ENCODE results near the gene GRM7.

Gene GRM7

DNA sequence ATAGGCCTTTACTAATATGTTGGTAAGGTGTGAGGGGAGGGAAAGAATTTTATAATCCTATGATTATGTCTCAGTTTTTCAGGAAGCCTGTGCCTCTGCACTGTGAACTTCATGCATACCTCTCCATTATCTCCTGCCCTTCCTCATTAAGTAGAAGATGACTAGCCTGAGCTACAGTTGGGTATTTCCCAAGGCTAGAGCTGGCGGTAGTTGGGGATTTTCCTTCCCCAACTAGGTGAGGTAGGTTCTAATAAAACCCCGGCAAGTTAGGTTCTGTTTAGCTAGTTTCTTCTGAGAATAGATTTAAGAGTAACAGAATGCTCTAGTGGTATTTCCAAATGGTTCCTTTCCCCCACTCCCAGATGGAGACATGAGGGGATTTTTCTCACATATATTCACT, 414.5 kb downstream of the GRM7 start:
- no peaks in the 10 kb centered on the region for H3K9me3 ChIP-seq (ENCODE audit: control insufficient read depth, low read length)
- H3K4me3 ChIP-seq (ENCODE audit: insufficient read depth, low read depth, low read length, poor library complexity, severe bottlenecking) = no peak overlapping the region
- H3K27me3 ChIP-seq (replicated peaks; ENCODE audit: control insufficient read depth, insufficient read depth, low read length, poor library complexity, severe bottlenecking) = no peaks in the 10 kb centered on the region
- no peaks in the 10 kb centered on the region for H3K4me1 ChIP-seq (ENCODE audit: control insufficient read depth, insufficient read depth, low read length, poor library complexity, severe bottlenecking)
- DNase-seq = no peak
- no peaks in the 10 kb centered on the region for H3K36me3 ChIP-seq (ENCODE audit: control insufficient read depth, insufficient read depth, low read length)
- H3K27ac ChIP-seq (ENCODE audit: insufficient read depth, low read length, poor library complexity, severe bottlenecking) = no peak overlapping the region

DNA sequence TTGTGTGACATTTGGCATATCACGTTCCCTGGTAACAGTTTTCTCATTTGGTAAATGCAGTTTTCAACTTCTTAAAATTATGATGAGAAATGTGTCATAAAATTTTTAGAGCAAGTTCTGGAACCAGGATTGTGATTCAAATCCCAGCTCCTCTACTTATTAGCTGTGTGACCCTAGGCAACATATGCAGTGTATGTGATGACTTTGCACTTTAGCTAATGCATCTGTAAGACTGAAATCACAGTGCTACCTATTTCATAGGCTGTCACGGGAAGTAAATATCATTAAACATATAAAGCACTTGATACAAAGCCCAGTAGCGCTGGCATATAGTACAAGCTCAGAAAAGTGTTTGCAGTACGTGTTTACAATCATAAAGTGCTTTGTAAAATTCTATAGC, 419.4 kb downstream of the GRM7 start:
- H3K4me3 ChIP-seq (ENCODE audit: insufficient read depth, low read depth, low read length, poor library complexity, severe bottlenecking) = no peak overlapping the region
- H3K9me3 ChIP-seq (ENCODE audit: control insufficient read depth, low read length) = no peaks in the 10 kb centered on the region
- H3K27me3 ChIP-seq (replicated peaks; ENCODE audit: control insufficient read depth, insufficient read depth, low read length, poor library complexity, severe bottlenecking) = no peaks in the 10 kb centered on the region
- no peak overlapping the region for H3K27ac ChIP-seq (ENCODE audit: insufficient read depth, low read length, poor library complexity, severe bottlenecking)
- no peaks in the 10 kb centered on the region for H3K36me3 ChIP-seq (ENCODE audit: control insufficient read depth, insufficient read depth, low read length)
- H3K4me1 ChIP-seq (ENCODE audit: control insufficient read depth, insufficient read depth, low read length, poor library complexity, severe bottlenecking) = no peaks in the 10 kb centered on the region
- DNase-seq = no peak

DNA sequence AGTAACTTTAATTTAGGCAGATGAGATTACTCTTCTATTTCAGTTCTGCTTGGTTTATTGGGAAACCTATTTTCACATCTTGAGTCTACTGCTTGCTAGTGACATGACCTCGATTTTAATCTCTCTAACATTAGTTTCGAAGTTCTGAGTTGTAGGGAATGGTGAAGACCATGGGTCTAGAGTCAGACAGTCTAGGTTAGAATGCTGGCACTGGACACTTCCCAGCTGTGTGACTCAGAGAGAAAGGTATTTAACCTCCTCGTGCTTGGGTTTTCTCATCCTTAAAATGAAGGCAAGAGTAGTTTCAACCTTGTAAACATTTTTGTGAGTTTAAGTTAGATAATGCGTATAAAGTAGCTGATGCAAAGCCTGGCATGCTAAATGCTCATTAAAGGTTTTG, 422.1 kb downstream of the GRM7 start:
- no peaks in the 10 kb centered on the region for H3K27me3 ChIP-seq (replicated peaks; ENCODE audit: control insufficient read depth, insufficient read depth, low read length, poor library complexity, severe bottlenecking)
- no peak overlapping the region for H3K27ac ChIP-seq (ENCODE audit: insufficient read depth, low read length, poor library complexity, severe bottlenecking)
- no peak for DNase-seq
- no peaks in the 10 kb centered on the region for H3K36me3 ChIP-seq (ENCODE audit: control insufficient read depth, insufficient read depth, low read length)
- H3K4me1 ChIP-seq (ENCODE audit: control insufficient read depth, insufficient read depth, low read length, poor library complexity, severe bottlenecking) = no peaks in the 10 kb centered on the region
- H3K4me3 ChIP-seq (ENCODE audit: insufficient read depth, low read depth, low read length, poor library complexity, severe bottlenecking) = no peak overlapping the region
- H3K9me3 ChIP-seq (ENCODE audit: control insufficient read depth, low read length) = no peaks in the 10 kb centered on the region

DNA sequence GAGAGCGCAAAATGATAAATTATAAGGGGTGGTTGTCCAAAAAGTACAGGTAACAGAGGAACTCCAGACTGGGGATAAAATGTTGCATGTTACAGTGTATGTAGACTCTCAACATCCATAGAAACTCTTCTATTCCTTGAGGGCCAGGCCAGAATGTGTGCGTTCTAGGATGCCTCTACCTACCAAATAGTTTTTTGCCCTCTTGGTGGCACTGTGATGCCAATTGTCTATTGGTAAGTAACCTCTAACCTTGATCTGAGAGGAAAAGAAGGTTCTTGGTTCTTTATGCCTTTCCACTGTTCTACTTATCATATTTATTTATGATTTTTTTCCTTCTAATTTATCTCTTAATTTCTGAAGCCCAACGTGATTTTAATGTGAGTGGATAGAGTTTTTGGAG, 424.6 kb downstream of the GRM7 start:
- no peak overlapping the region for H3K4me3 ChIP-seq (ENCODE audit: insufficient read depth, low read depth, low read length, poor library complexity, severe bottlenecking)
- DNase-seq = no peak

DNA sequence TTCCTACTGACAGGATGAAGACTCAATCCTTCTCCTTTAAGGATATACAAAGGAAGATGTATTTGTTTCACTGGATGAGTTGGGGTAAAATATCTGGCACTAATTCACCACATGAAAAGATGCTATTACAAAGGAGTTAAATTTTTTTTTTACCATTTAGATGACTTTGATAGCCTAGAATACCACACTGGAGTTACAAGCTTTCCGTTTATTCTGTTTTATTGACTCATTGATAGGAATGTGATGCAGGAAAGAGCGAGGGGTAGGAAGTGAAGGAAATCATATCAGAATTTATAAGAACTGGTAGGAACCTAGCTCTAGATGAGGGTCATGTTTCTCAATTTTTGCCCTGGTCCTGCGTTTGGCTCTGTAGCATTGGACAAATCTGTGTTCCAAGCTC, 427.2 kb downstream of the GRM7 start:
- Histone ChIP-seq H3K9me3 (ENCODE audit: control insufficient read depth, low read length) (no peaks in the 10 kb centered on the region), H3K27ac (ENCODE audit: insufficient read depth, low read length, poor library complexity, severe bottlenecking) (no peak overlapping the region), H3K4me1 (ENCODE audit: control insufficient read depth, insufficient read depth, low read length, poor library complexity, severe bottlenecking) (no peaks in the 10 kb centered on the region), H3K27me3 (replicated peaks; ENCODE audit: control insufficient read depth, insufficient read depth, low read length, poor library complexity, severe bottlenecking) (no peaks in the 10 kb centered on the region), H3K36me3 (ENCODE audit: control insufficient read depth, insufficient read depth, low read length) (no peaks in the 10 kb centered on the region), H3K4me3 (ENCODE audit: insufficient read depth, low read depth, low read length, poor library complexity, severe bottlenecking) (no peak overlapping the region)
- no peak for DNase-seq

More for the DNA sequence above, 424.6 kb downstream of the GRM7 start:
- Histone ChIP-seq H3K9me3 (ENCODE audit: control insufficient read depth, low read length) (no peaks in the 10 kb centered on the region), H3K27ac (ENCODE audit: insufficient read depth, low read length, poor library complexity, severe bottlenecking) (no peak overlapping the region), H3K27me3 (replicated peaks; ENCODE audit: control insufficient read depth, insufficient read depth, low read length, poor library complexity, severe bottlenecking) (no peaks in the 10 kb centered on the region), H3K36me3 (ENCODE audit: control insufficient read depth, insufficient read depth, low read length) (no peaks in the 10 kb centered on the region), H3K4me1 (ENCODE audit: control insufficient read depth, insufficient read depth, low read length, poor library complexity, severe bottlenecking) (no peaks in the 10 kb centered on the region)

DNA sequence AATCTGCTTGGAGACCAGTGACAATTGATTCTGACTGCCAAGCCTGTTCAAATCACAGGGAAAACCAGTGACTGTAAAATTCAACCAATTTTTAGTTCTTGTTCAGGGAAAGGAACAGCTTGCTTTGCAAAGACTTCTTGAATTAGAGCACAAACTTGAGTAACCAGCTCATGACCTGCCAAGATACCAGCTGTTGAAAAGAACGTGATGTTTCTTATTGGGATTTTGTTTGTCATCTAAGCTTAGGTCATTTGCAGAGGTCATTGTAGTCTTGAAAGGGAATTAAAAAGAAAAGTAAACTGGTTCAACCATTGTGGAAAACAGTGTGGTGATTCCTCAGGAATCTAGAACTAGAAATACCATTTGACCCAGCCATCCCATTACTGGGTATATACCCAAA, 428.2 kb downstream of the GRM7 start:
- Histone ChIP-seq H3K27ac (ENCODE audit: insufficient read depth, low read length, poor library complexity, severe bottlenecking) (no peak overlapping the region), H3K36me3 (ENCODE audit: control insufficient read depth, insufficient read depth, low read length) (no peaks in the 10 kb centered on the region), H3K4me1 (ENCODE audit: control insufficient read depth, insufficient read depth, low read length, poor library complexity, severe bottlenecking) (no peaks in the 10 kb centered on the region), H3K4me3 (ENCODE audit: insufficient read depth, low read depth, low read length, poor library complexity, severe bottlenecking) (no peak overlapping the region), H3K9me3 (ENCODE audit: control insufficient read depth, low read length) (no peaks in the 10 kb centered on the region), H3K27me3 (replicated peaks; ENCODE audit: control insufficient read depth, insufficient read depth, low read length, poor library complexity, severe bottlenecking) (no peaks in the 10 kb centered on the region)
- DNase-seq = no peak

GRCh38 chr3:7290077-7290825, 429.3 kb downstream of the GRM7 start:
- Histone ChIP-seq H3K4me3 (ENCODE audit: insufficient read depth, low read depth, low read length, poor library complexity, severe bottlenecking) (no peak overlapping the region), H3K36me3 (ENCODE audit: control insufficient read depth, insufficient read depth, low read length) (no peaks in the 10 kb centered on the region), H3K27ac (ENCODE audit: insufficient read depth, low read length, poor library complexity, severe bottlenecking) (no peak overlapping the region), H3K4me1 (ENCODE audit: control insufficient read depth, insufficient read depth, low read length, poor library complexity, severe bottlenecking) (no peaks in the 10 kb centered on the region), H3K9me3 (ENCODE audit: control insufficient read depth, low read length) (no peaks in the 10 kb centered on the region), H3K27me3 (replicated peaks; ENCODE audit: control insufficient read depth, insufficient read depth, low read length, poor library complexity, severe bottlenecking) (no peaks in the 10 kb centered on the region)
- DNase-seq = no peak

DNA sequence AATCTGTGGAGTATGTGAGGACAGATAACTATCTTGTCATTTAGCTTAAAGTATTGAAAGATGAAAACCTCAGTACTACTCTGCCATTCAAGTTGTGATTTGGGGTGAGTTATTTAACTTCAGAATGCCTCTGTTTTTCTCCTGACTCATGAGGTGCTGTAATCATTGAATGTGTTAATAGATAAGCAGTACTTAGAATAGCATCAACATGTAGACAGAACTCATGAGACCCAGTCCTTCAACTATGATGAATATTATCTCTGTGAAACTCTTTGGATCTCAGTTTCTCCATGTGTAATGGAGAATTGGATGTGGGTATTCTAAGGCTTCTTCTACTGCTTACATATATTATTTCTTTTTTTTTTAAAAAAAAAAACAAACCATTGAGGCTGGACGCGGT, 431.4 kb downstream of the GRM7 start:
- H3K9me3 ChIP-seq (ENCODE audit: control insufficient read depth, low read length) = no peaks in the 10 kb centered on the region
- H3K4me3 ChIP-seq (ENCODE audit: insufficient read depth, low read depth, low read length, poor library complexity, severe bottlenecking) = no peak overlapping the region
- H3K4me1 ChIP-seq (ENCODE audit: control insufficient read depth, insufficient read depth, low read length, poor library complexity, severe bottlenecking) = no peaks in the 10 kb centered on the region
- H3K36me3 ChIP-seq (ENCODE audit: control insufficient read depth, insufficient read depth, low read length) = no peaks in the 10 kb centered on the region
- no peak for DNase-seq
- no peak overlapping the region for H3K27ac ChIP-seq (ENCODE audit: insufficient read depth, low read length, poor library complexity, severe bottlenecking)
- H3K27me3 ChIP-seq (replicated peaks; ENCODE audit: control insufficient read depth, insufficient read depth, low read length, poor library complexity, severe bottlenecking) = no peaks in the 10 kb centered on the region

DNA sequence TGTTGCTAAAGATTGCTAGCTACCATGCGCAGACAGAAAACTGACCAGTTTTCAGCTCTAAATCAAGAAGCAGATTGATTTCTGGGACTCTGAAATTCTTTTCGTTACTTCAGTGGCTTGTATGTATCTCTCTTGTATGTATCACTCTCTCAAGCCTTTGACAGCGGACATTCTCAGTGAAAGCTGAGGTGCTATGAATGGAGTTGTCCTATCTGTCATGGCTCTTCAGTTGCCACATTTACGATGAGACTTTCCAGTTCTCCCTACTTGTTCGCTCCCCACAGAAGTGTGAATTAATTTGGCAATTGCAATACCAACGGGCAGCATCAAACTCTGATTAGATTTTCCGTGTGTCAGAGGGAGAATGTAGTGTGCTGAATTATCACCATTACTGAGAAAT, 432.4 kb downstream of the GRM7 start:
- no peak overlapping the region for H3K27ac ChIP-seq (ENCODE audit: insufficient read depth, low read length, poor library complexity, severe bottlenecking)
- no peak for DNase-seq
- H3K36me3 ChIP-seq (ENCODE audit: control insufficient read depth, insufficient read depth, low read length) = no peaks in the 10 kb centered on the region
- H3K4me1 ChIP-seq (ENCODE audit: control insufficient read depth, insufficient read depth, low read length, poor library complexity, severe bottlenecking) = no peaks in the 10 kb centered on the region
- no peak overlapping the region for H3K4me3 ChIP-seq (ENCODE audit: insufficient read depth, low read depth, low read length, poor library complexity, severe bottlenecking)
- H3K9me3 ChIP-seq (ENCODE audit: control insufficient read depth, low read length) = no peaks in the 10 kb centered on the region
- H3K27me3 ChIP-seq (replicated peaks; ENCODE audit: control insufficient read depth, insufficient read depth, low read length, poor library complexity, severe bottlenecking) = no peaks in the 10 kb centered on the region

GRCh38 chr3:7305561-7305960, 444.6 kb downstream of the GRM7 start:
- H3K27ac ChIP-seq (ENCODE audit: insufficient read depth, low read length, poor library complexity, severe bottlenecking) = no peak overlapping the region
- no peaks in the 10 kb centered on the region for H3K36me3 ChIP-seq (ENCODE audit: control insufficient read depth, insufficient read depth, low read length)
- no peaks in the 10 kb centered on the region for H3K27me3 ChIP-seq (replicated peaks; ENCODE audit: control insufficient read depth, insufficient read depth, low read length, poor library complexity, severe bottlenecking)
- DNase-seq = no peak
- no peaks in the 10 kb centered on the region for H3K4me1 ChIP-seq (ENCODE audit: control insufficient read depth, insufficient read depth, low read length, poor library complexity, severe bottlenecking)
- H3K9me3 ChIP-seq (ENCODE audit: control insufficient read depth, low read length) = no peaks in the 10 kb centered on the region
- no peak overlapping the region for H3K4me3 ChIP-seq (ENCODE audit: insufficient read depth, low read depth, low read length, poor library complexity, severe bottlenecking)
